HG02678 (cell line): ENCODE measurements around the gene PDE7B.

Source experiments
- ATAC-seq: cut with Tn5 transposase; IDR thresholded peaks from one replicate; pipeline ENCODE4 v1.9.1; 2021; ENCODE audit warnings: mild to moderate bottlenecking, moderate library complexity; ENCODE audit not compliant: unreplicated experiment

Gene PDE7B

DNA sequence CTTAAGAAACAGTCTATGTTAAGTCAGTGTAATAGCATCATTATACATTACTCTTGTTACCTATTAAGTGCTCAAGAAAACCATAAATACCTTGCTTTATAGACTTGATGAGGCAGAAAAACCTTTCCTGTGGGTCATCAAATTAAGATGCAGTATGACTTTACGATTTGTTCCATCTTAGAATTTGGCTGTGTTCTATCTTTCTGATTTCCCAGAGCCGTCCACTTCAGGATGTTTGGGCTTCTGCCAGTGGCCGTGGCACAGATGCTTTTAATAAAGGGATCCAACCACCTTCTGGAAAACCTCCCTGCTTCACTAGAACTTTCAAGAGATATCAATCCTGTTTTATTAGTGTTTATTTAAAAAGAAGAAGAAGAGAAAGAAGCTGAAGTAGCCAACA lies 71.2 kb downstream of the PDE7B start:
- ATAC-seq = no peak

DNA sequence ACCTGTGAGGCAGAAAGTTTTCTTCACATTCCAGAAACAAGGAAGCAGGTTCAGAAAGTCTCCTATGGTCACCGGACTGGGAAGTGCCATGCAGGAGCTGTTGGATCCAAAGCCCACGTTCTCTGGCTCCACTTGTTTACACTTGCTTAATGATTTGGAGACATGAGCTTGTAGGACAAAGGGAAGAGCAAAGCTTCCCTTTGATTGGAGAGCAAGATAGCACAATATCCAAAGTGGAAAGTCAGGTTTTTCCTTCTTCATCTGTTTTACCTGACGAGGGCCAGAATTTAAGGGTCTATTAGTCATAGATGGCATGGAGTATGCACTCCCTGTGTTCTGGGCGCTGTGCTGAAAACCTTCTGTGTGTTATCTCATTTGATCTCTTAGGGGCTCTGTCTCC lies 81.2 kb downstream of the PDE7B start:
- no peak for ATAC-seq

DNA sequence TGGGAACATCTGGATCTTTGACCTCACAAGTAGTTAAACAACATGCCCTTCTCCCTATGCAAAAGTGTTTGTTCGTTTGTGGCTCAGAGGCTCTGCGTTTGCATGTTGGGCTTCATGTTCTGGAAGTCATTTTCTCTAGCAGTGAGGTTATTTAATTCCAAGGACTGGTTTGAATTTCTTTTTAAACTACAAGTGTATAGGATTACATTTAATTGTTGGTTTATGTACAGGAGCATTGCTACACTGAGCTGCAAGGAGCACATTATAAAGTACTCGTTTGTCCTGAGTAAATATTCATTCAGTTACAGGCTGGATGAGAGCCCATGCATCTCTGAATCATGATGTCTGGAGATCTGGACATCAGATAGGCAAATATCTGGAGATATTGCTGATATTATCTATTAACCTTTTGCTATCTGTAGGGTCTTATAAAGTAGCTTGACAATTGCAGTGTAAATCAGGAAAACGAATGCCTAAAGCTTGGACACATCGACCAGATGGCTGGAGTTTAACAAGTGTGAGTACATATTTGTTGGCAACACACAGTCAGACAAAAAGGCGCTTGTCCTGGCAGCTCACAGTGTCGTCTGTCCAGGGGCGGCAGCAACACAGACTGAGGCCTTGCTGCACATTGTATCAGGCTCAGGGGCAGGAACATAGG lies 84.6 kb downstream of the PDE7B start:
- ATAC-seq = no peak

DNA sequence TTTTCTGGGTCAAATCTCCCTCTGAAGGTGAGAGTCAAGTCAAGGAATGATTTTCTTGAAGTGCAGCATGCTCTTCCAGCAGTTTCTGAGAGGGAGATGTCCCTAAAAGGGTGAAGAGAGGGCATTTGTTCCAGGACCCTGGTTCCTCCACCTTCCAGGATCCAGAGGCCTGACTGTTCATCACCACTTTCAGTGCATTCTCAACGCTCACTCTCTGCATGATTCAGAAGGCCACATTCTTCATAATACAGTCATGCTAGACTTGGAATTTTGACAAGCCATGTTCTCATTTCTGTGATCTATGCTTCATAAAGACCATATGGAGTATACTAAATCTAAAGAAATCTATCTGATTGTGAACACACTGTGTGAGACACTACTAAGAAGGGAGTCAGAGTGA lies 85.1 kb downstream of the PDE7B start:
- ATAC-seq = no peak

DNA sequence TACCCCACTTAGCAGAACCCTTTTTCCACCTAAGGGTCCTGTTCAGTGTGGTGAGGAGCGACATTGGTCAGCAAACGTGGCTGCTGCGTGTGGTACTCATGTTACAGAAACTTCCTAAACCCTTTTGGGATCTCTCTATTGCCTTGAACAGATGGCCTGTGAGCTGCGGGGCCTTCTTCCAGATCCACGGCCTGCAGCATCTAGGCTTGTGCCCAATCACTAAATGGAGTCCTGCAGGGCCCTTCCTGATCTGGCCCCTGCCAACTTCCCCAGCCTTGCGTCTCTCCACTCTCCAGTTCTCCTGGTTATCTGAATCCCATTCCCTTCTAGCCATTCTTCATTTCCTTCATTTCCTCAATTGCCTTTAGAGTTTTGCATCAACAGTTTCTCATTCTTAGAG lies 85.6 kb downstream of the PDE7B start:
- ATAC-seq = no peak

DNA sequence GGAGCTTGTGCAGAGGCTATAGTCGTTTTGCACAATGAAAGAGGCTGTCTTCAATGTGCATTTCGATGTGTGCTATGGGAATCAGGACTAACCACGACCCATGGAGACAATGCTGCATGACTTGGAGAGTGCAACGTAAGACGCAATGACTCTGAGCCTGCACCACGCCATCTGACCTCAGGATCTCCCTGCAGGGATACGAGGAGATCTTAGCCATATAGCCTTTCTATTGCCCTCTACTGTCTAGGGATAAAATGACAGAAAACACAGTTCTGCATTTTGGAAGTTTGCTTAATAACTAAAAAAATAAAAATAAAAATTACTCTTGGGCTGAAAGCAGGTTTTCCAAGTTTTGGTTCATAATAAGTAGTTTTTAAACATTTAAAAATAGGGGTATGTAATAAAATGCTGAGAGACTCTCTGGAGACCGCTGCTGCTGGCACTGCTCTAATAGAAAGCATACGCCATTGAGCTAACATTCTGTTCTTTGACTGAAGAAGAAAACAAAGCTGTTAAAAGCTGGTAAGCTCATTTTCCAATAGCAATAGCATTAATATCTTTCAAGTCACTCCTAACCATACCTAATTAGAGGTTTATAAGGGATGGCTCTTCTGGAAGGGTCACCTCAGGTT lies 87.2 kb downstream of the PDE7B start:
- no peak for ATAC-seq

DNA sequence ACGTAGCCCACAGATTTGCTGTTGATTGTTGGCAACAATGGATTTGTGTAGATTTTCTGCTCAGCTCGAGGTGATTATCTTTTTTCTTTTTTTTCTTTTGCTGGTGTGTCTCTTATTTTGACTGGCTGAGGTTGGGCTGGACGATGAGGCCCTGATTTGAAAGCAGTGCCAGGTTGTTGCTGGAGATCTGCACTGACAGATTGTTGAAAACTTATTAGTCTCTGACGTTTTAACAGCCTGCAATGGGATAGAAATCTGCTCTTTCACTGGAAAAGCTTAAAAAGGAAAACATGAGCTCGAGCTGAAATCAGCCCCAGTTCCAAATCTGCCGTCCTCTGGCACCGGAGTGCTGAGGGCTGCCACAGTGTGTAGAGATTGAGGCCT lies 87.7 kb downstream of the PDE7B start:
- no peak for ATAC-seq

DNA sequence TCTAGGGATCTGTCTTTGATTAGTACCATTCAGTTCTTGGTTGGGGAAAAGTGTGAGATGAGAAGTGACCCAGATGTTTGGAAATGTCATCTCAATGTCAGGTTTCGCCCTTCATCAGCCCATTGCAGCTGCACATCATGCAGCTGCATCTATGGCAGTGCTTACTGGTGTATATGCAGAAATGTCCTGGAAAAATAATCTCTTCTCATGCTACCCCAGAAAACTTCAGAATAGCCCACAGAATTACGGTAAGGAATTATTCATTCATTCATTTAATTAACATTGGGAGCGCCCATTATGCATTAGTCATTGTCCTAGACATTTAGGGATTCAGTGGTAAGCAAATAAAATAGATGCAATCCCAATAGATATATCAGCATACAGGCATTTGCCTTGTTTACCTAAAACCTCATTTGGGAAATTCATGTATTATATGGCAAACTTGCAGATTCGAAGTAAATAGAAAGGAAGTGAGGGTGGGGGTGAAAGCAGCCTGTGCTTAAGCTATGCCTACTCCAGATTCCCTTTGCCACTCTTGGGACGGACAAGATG lies 89.2 kb downstream of the PDE7B start:
- no peak for ATAC-seq

DNA sequence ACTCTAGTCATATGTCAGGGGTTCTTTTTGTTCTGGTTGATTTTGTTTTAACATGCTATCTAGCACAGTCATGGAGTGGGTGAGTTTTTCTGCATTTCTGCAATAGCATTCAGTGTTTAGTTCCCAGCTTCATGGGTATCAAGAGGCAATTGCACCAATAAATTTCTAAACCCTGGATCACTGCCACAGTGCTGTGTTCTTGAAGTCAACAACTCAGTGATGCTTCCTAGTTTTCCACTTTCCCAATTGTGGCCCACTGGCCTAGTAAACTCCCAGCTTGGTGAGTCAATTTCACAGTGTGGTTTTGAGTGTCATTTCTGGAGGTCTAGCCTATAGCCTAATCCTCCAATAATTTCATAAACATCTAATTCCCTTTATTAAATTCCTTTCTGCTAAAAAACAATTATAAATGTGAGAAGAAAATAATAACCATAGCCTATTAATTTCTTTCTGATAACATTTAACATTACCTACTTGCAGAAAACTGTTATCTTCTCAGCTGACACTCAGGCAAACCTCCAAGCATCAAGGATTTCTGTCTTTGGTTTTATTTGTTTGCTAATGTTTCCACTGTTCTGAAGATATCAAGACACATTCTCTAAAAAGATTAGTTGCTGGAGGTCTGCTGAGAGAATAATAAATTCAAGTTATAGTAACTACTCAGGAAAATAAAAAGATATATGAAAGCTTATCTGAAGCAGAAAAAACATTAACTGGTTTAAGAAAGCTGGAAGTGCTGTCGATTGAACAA lies 89.9 kb downstream of the PDE7B start:
- ATAC-seq = no peak

DNA sequence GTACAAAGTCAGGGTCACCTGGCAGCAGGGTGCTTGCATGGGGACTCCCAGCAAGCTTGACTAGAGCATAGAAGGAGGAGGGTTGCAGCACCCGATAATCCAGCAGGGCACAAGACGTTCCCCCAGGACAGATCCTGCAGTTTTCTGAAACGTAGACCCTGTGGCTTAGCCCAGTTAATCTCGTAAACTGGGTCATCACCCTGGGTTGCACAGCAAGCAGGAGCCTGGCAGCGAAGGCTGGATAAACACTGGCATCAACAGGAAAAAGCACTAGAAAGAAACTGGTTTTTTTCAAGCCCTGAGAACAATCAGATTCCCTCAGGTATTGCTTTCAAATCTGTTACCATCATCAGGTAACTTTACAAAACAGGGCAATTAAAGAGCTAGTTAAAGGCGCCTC lies 92.6 kb downstream of the PDE7B start:
- no peak for ATAC-seq

DNA sequence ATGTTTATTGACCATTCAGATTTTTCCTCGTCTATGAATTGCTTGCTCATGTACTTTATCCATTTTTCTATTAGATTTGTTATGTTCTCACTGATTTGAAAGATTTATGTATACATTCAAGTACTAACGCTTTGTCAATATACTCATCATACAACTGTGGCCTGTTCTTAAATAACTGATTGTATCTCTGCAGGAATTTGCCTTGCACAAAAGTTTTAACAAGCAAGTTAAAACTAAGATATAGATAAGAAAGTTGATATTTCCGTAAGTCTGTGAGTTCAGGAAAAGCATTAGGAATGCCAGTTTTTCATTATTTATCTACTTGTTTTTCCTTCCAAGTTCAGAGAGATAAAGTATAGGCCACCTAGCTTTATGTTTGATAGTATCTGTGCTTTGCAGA lies 95.2 kb downstream of the PDE7B start:
- ATAC-seq = no peak

DNA sequence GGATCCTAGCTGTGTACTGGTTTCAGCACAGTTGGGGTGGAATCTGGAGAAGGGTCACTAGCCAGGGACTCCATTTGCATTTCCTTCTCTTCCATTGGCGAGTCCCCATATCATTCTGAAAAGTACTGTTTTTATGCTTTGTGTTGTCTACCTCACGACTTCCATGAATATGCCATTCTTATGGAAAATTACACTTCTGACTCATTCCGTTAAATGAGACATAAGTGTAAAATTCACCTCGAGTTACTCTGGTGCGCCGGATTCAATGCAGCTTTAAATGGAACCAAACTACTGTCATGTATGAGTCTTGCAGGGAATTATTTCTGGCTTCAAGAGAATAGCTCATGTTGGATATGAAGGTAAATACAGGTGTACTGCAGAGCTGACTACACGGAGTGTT lies 99.2 kb downstream of the PDE7B start:
- ATAC-seq = no peak

DNA sequence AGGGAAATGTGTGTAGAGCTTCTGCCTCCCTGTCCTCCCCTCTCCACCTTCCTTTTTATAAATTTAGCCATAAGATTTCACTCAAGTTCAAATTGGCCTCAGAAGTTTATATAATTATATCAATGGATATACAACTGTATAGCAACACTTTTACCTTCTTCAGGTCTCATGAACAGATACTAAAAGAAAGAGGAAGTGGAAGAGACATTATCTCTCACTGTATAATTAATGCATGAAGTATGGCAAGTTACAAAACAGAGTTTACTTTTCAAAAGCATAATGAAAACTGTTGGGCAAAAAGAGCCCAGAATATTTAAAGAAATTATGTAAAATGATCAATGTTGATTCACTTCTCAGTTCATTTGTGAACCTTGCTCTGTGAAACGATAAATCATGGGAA lies 99.7 kb downstream of the PDE7B start:
- ATAC-seq = no peak

DNA sequence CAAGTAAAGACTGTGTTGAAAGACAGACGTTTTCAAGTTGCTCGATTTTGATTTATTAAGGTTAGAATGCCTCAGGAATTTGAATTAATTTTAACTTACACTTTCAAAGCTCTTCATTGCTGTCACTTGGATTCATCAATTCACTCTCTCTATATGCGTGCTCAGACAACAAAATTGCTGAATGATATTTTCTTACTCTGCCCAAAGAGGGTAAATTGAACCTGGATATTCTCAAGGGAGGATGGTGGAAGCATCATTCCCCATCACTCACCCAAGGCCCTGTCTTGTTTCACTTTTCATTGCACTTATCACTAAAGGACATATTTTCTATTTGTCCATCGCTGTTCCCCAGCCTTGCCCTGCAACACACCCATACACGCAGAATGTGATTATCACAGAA lies 102.3 kb downstream of the PDE7B start:
- ATAC-seq = no peak

DNA sequence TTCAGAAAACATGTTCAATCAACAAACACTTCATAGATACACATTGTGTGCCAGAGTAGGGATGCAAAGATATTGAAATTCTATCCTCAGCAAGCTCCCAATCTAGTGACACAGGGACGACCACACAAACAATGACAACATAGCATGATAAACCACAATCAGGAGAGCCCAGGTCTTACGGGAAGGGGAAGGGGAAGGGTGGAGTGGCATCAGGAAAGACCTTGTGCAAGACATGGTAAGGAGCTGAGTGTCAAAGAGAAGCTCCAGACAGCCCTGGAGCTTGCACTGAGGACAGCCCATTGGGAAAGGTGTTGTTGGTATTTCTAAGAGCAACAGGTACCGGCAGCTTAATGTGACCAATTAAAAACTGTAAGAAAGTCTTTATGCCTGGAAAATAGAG lies 103.6 kb downstream of the PDE7B start:
- ATAC-seq = no peak

DNA sequence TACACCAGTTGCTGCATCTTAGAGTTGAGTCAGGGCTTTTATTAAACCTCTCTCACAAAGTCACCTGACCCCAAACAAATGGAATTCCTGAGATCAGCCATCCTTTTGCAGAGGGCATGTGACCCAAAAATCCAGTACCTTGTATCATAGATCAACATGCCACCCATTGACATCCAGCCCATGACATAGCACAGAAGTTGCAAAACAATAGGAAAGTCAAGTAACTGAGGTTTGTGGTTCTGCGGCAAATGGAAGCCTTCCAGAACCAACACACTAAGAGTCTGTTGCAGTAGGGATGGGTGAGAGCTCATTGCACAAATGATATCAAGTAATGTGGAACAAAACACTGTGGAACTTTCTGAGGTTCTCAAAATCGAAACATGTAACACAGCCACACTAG lies 111.2 kb downstream of the PDE7B start:
- ATAC-seq = no peak

DNA sequence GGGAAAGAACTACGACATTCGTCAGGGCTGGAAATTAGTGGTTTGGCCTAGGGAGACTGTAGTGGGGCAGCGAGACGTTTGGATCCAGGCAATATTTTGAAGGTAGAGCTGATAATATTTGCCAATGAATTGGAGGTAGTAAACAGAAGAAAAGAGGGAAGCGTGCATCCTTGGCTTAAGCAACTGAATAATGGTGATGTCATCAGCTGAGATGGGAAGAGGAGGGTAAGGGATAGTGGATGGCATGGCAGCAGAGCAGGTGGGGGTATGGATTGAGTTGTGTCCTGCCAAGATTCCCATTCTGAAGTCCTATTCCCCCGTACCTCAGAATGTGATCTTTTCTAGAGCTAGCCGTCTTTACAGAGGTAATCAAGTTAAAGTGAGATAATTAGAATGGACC lies 119.2 kb downstream of the PDE7B start:
- ATAC-seq = no peak

DNA sequence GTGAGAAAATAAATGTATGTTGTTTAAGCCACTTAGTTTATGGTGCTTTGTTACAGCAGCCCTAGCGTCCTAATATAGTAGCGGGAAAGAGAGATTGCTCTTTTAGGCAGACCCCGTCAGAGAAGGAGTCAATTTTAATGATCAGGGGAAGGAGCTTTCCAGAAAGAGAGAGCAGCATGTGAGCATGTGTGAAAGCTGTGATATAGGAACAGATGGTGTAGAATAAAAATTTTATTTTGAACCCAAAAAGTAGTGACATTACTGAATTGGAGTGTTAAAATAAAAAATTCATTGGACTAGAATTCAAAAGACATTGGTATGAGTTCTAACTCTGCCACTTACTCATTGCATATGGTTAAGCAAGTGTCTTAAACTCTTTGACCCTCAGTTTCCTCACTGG lies 119.8 kb downstream of the PDE7B start:
- no peak for ATAC-seq

DNA sequence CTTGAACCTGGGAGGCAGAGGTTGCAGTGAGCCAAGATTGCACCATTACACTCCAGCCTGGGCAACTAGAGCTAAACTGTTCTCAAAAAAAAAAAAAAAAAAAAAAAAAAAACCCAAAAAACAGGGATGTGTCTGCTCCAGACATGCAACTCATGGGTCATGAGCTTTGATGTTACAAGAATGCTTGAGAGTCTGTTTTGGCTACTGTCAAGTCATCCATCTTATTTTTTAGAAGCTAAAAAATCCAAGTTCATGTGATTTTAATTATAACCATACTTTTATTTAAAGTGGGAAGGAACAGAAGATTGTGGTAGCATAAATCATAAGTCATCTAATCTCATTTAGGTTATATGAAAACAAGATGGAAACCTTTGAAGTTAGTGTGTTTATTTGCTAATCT lies 120.6 kb downstream of the PDE7B start:
- ATAC-seq = no peak

DNA sequence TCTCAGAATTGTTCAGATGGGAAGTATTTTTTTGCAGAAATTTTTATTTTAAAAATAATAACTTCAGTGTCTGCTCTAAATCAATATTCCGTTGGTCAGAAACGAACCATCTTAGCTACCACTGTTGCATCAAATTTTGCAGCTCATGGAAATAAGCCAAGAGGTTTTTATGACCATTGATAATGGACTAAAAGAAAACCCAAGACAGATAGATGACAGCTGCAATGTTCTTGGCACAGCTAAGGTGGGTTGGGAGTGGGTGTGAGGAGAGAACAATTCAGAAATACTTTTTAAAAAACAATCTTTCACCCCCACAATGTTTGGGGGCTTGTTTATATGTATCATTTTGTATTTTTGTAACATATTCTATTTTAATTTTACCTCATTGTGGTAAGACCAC lies 121.1 kb downstream of the PDE7B start:
- no peak for ATAC-seq

DNA sequence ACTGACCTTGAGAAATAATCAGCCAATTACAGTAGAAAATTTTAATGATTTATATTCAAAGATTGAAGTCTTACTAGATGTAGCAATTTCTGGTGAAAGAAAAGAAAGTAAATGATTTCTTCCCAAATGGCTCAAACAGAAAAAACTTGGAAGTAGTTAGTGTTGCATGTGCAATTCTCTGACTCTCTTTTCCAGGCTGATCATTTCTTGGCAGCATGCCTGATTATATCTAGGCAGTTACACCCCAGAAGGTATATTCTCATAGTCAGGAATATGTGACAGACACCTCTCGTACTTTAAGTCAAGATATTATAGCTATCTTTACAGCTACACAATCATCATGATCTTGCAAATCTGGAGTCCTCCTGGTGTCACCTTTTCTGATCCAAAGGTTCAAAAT lies 122.9 kb downstream of the PDE7B start:
- ATAC-seq = no peak

DNA sequence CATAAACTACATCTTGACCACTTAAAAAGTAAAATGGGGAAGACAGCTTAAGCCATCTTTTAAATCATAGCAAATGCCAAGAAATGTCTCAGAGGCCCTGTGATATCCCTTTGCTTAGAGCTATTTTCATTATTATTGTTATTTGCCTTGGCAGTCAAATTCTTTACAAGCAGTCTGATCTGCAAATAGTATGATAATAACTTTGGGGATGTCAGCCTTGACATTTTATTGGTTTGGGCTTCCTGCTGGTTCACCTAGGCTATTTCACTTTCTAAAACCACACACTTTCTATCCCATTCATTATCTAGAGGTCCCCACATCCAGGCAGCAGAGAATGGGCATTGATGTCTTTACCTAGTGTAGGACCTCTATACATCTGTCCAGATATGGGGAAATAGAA lies 125.1 kb downstream of the PDE7B start:
- ATAC-seq = no peak
